ENCODE data around the gene ARHGAP10. TPM values are rescaled to one million over a fixed set of nuclear protein-coding genes. Genes with fewer than 3 reads are reported as not detected.
A peak's percentile ranks its signal among the peaks of the same experiment; 100 is the strongest.

Gene ARHGAP10
- total RNA-seq, 2 experiments from 2014 or later = 6.5 to 6.6 TPM

GRCh38 chr4:147764337-147764736 lies 32.4 kb downstream of the ARHGAP10 start:
- ATAC-seq (ENCODE audit: low read depth) = no peak
- H3K4me1 Mint-ChIP-seq = peaks cover 9% of the 10 kb centered on the region
- H3K9me3 Mint-ChIP-seq = no peaks in the 10 kb centered on the region
- H3K36me3 Mint-ChIP-seq = no peaks in the 10 kb centered on the region
- no peak for DNase-seq
- H3K27me3 Mint-ChIP-seq = peaks cover 4% of the 10 kb centered on the region
- POLR2A ChIA-PET = interaction anchor here (0.7 kb wide), 1 partner anchor 11 kb away, joined by 3 read pairs; no protein-coding TSS in a partner anchor
- no peak overlapping the region for H3K4me3 Mint-ChIP-seq
- H3K27ac Mint-ChIP-seq = no peak overlapping the region

- no peak overlapping the region for H3K27ac Mint-ChIP-seq
- H3K27me3 Mint-ChIP-seq = peaks cover 4% of the 10 kb centered on the region
- peaks cover 9% of the 10 kb centered on the region for H3K4me1 Mint-ChIP-seq
- ATAC-seq (ENCODE audit: low read depth) (no peak), DNase-seq (no peak)
- POLR2A ChIA-PET = no interaction called here
- no peak overlapping the region for H3K4me3 Mint-ChIP-seq
- H3K9me3 Mint-ChIP-seq = no peaks in the 10 kb centered on the region
- no peaks in the 10 kb centered on the region for H3K36me3 Mint-ChIP-seq
These were observed 33.2 kb downstream of the ARHGAP10 start for GRCh38 chr4:147765121-147765529.

- Mint-ChIP-seq H3K27ac (no peak overlapping the region), H3K9me3 (no peaks in the 10 kb centered on the region), H3K4me1 (peaks cover 4% of the 10 kb centered on the region), H3K4me3 (no peak overlapping the region), H3K36me3 (no peaks in the 10 kb centered on the region), H3K27me3 (no peaks in the 10 kb centered on the region)
- ATAC-seq (ENCODE audit: low read depth) (no peak), DNase-seq (no peak)
- POLR2A ChIA-PET = no interaction called here
These were observed 36.2 kb downstream of the ARHGAP10 start for GRCh38 chr4:147768113-147768512.

DNA sequence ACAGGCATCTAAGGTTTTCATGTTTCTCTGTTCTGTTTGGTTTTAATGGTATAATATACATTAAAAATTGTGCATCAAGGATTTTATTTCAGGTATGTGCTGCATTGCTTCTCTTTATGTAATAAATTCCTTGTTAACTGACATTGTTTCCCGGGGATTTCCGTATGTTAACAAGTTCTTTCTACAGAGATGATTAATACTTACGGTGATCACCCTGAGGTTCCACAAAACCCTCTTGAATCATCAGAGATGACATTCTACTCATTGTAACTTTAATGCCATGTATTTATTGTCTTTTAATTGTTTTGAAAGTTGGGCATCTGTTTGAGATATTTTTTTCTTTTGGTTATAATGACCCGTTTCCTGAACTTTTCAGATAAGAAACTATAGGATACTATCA lies 37.5 kb downstream of the ARHGAP10 start:
- POLR2A ChIA-PET = no interaction called here
- H3K9me3 Mint-ChIP-seq = no peaks in the 10 kb centered on the region

DNA sequence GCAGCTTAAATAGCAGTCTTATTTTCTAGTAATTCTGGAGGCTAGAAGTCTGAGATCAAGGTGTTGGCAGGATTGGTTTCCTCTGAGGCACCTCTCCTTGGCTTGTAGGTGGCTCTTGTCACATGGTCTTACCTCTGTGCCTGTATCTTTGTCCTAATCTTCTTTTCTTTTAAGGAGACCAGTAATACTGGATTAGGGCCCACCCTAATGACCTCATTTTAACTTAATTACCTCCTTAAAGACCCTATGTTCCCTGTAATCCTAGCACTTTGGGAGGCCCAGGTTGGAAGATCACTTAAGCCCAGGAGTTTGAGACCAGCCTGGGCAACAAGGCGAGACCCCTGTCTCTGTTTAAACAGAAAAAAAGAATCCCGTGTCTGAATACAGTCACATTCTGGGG lies 38.9 kb downstream of the ARHGAP10 start:
- H3K27ac Mint-ChIP-seq = no peak overlapping the region
- peaks cover 2% of the 10 kb centered on the region for H3K4me1 Mint-ChIP-seq
- POLR2A ChIA-PET = no interaction called here
- DNase-seq (no peak), ATAC-seq (ENCODE audit: low read depth) (no peak)
- no peaks in the 10 kb centered on the region for H3K9me3 Mint-ChIP-seq
- H3K36me3 Mint-ChIP-seq = no peaks in the 10 kb centered on the region
- H3K27me3 Mint-ChIP-seq = no peaks in the 10 kb centered on the region
- H3K4me3 Mint-ChIP-seq = no peak overlapping the region

More for the DNA sequence above, 37.5 kb downstream of the ARHGAP10 start:
- no peak overlapping the region for H3K4me3 Mint-ChIP-seq
- H3K27ac Mint-ChIP-seq = no peak overlapping the region
- no peaks in the 10 kb centered on the region for H3K36me3 Mint-ChIP-seq
- peaks cover 2% of the 10 kb centered on the region for H3K4me1 Mint-ChIP-seq
- no peaks in the 10 kb centered on the region for H3K27me3 Mint-ChIP-seq
- DNase-seq = no peak
- ATAC-seq (ENCODE audit: low read depth) = no peak

- DNase-seq (no peak), ATAC-seq (ENCODE audit: low read depth) (no peak)
- POLR2A ChIA-PET = no interaction called here
- no peak overlapping the region for H3K27ac Mint-ChIP-seq
- H3K4me1 Mint-ChIP-seq = peaks cover 2% of the 10 kb centered on the region
- H3K9me3 Mint-ChIP-seq = no peaks in the 10 kb centered on the region
- no peaks in the 10 kb centered on the region for H3K36me3 Mint-ChIP-seq
- H3K4me3 Mint-ChIP-seq = no peak overlapping the region
- H3K27me3 Mint-ChIP-seq = no peaks in the 10 kb centered on the region
These were observed 40.2 kb downstream of the ARHGAP10 start for GRCh38 chr4:147772056-147772455.

GRCh38 chr4:147772459-147772969 lies 40.6 kb downstream of the ARHGAP10 start:
- POLR2A ChIA-PET = no interaction called here

DNA sequence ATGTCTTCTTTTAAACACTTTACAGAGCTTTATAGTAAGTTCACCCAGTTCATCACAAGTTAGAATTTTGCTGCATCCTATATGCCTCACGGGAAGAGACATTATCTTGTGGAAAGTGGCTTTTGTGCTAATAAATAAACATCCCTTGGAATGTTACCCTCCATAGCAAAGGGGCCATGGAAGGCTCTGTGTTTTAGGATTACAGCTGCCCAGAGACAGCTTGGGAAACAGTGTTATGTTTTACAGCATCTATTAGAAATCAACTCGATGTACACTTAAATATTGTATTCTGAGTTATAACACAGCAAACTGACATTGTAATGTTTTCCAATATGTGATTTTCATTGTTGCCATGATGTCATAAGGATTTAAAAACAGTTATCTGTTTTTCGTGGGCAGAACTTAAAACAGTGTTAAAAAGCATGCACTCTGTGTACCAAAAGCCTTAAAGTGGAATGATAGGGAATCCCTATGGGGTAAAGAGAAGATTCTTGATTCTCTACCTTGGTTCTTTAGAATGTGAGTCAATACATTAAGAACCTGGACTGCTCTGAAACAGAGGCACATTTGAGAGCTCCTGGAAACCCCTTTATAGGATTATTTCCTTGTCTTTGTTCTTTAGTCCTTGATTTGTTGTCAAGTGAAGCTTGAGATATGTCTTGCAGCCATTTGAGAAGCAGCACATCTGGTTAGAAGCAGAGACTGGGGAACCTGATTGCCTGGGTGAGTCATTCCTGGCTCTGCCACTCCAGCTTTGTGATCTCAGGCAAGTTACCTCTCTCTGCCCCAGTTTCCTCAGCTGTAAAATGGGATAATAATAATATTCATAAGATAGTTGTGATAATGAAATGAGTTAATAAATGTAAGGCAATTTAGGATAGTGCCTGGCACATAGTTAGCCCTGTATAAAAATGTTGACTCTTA lies 41.6 kb downstream of the ARHGAP10 start:
- Mint-ChIP-seq H3K36me3 (no peaks in the 10 kb centered on the region), H3K9me3 (no peaks in the 10 kb centered on the region), H3K27me3 (no peaks in the 10 kb centered on the region), H3K27ac (no peak overlapping the region), H3K4me1 (no peaks in the 10 kb centered on the region), H3K4me3 (no peak overlapping the region)
- POLR2A ChIA-PET = no interaction called here
- DNase-seq (no peak), ATAC-seq (ENCODE audit: low read depth) (no peak)

More at GRCh38 chr4:147772459-147772969, 40.6 kb downstream of the ARHGAP10 start:
- Mint-ChIP-seq H3K27me3 (no peaks in the 10 kb centered on the region), H3K4me1 (peaks cover 2% of the 10 kb centered on the region), H3K36me3 (no peaks in the 10 kb centered on the region), H3K4me3 (no peak overlapping the region), H3K27ac (no peak overlapping the region), H3K9me3 (no peaks in the 10 kb centered on the region)
- ATAC-seq (ENCODE audit: low read depth) (no peak), DNase-seq (no peak)

DNA sequence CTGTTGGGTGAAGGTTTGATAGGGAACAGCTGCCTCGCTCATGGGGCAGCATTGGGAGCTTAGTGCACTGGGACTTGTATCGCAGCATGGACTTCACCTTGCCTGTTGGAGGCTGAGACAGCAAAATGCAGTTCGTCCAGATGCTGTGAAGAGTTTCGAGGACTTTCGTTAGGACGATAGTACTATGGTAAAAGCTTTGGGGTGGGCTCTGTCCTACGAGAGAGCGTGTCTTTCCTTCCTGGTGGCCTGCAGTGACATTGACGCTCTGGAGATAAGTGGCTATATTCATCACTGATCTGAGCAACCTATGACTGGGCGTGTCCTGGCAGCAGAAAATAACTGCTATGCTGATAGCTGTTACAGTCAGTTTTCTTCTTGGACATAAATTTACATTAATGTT lies 44.8 kb downstream of the ARHGAP10 start:
- POLR2A ChIA-PET = no interaction called here
- H3K9me3 Mint-ChIP-seq = no peaks in the 10 kb centered on the region
- no peaks in the 10 kb centered on the region for H3K27me3 Mint-ChIP-seq
- DNase-seq (no peak), ATAC-seq (ENCODE audit: low read depth) (no peak)
- H3K27ac Mint-ChIP-seq = no peak overlapping the region
- no peaks in the 10 kb centered on the region for H3K36me3 Mint-ChIP-seq
- peaks cover 4% of the 10 kb centered on the region for H3K4me1 Mint-ChIP-seq
- no peak overlapping the region for H3K4me3 Mint-ChIP-seq

- H3K27ac Mint-ChIP-seq = no peak overlapping the region
- no peak for ATAC-seq (ENCODE audit: low read depth)
- no peaks in the 10 kb centered on the region for H3K27me3 Mint-ChIP-seq
- DNase-seq = no peak
- H3K36me3 Mint-ChIP-seq = no peaks in the 10 kb centered on the region
- peaks cover 7% of the 10 kb centered on the region for H3K4me1 Mint-ChIP-seq
- H3K9me3 Mint-ChIP-seq = no peaks in the 10 kb centered on the region
- no peak overlapping the region for H3K4me3 Mint-ChIP-seq
- POLR2A ChIA-PET = no interaction called here
These were observed 45.7 kb downstream of the ARHGAP10 start for GRCh38 chr4:147777456-147778091.

DNA sequence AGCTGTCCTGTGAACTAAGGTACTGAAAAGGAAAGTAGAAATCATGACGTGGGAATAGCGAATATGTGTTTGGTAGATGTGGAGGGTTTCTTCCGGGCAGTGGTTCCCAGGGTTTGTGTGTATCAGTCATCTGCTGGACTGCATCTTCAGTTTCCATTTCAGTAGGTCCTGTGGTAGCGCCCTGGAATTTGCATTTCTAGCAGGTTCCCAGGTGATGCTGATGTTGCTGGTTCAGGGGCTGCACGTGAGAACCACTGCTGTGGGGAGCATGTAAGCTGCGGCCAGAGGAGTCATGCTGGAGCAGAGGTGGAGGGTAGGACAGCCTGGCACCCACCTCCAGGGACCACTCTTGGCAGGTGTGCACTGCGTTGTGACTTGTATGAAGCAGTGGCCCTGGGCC lies 47.1 kb downstream of the ARHGAP10 start:
- Mint-ChIP-seq H3K27me3 (no peaks in the 10 kb centered on the region), H3K27ac (no peak overlapping the region), H3K4me1 (peaks cover 7% of the 10 kb centered on the region), H3K9me3 (no peaks in the 10 kb centered on the region), H3K36me3 (no peaks in the 10 kb centered on the region), H3K4me3 (no peak overlapping the region)
- no peak for DNase-seq
- POLR2A ChIA-PET = interaction anchor here (0.6 kb wide), 1 partner anchor 39 kb away, joined by 6 read pairs; no protein-coding TSS in a partner anchor
- ATAC-seq (ENCODE audit: low read depth) = no peak

DNA sequence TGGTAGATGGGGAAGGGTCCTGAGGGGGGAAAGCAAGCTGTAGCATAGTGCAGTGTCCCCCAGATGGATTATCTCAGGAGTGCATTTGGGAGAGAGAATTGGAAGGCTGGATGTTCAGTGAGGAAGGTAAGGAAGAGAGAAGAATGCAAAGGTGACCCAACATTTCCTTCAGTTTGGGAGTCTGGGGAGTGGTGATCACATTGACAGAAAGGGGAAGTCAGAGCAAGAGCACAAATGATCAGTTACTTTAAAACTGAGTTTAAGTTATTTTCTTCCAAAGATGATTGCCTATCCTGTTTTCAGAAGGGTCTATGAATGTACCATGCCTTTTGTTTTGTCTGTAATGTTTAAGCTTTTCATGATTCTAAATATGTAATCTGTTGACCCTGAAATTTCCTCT lies 47.6 kb downstream of the ARHGAP10 start:
- H3K4me3 Mint-ChIP-seq = no peak overlapping the region
- no peak overlapping the region for H3K27ac Mint-ChIP-seq
- POLR2A ChIA-PET = interaction anchor here (0.6 kb wide), 1 partner anchor 39 kb away, joined by 6 read pairs; no protein-coding TSS in a partner anchor

DNA sequence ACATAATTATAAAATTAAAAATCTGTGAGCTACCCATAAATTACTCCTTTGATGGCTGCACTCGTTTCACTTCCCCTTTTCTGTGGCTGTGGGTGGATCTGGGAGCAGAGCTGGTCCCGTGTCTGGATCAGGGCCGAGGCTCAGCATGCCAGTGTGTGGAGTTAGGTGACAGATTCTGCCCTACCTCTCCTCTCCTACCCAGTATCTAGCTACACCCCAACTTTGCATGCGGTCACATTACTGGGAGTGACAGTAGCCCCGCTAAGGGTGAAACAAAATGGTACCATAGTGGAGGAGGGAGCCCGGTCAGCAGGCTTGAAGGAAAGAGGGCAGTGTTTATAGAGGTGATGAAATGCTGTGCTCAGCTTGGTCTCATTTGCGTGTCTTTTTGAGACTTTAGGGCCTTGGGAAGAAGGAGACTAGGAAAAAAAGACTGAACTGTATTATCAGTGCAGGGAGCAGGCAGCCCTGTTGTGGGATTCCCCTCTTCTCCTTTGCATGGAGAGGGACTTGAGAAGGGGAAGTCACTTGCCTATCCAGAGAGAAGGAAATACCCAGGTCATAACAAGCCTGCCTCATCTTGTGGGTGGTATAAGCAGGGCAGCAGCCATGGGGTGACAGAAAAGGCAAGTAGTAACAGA lies 48.4 kb downstream of the ARHGAP10 start:
- ATAC-seq (ENCODE audit: low read depth) (no peak), DNase-seq (no peak)
- H3K4me3 Mint-ChIP-seq = no peak overlapping the region
- no peaks in the 10 kb centered on the region for H3K36me3 Mint-ChIP-seq
- H3K9me3 Mint-ChIP-seq = no peaks in the 10 kb centered on the region
- H3K4me1 Mint-ChIP-seq = peaks cover 8% of the 10 kb centered on the region
- H3K27me3 Mint-ChIP-seq = no peaks in the 10 kb centered on the region
- POLR2A ChIA-PET = no interaction called here
- peak overlapping the region; percentile 1 for H3K27ac Mint-ChIP-seq

More for the DNA sequence above, 47.6 kb downstream of the ARHGAP10 start:
- H3K9me3 Mint-ChIP-seq = no peaks in the 10 kb centered on the region
- ATAC-seq (ENCODE audit: low read depth) (no peak), DNase-seq (no peak)
- no peaks in the 10 kb centered on the region for H3K27me3 Mint-ChIP-seq
- no peaks in the 10 kb centered on the region for H3K36me3 Mint-ChIP-seq
- H3K4me1 Mint-ChIP-seq = peaks cover 7% of the 10 kb centered on the region

All from activated naive CD8-positive, alpha-beta T cell treated with anti-CD3 and anti-CD28 coated beads, Interleukin-2, amount 10 ng/mL, durations not matched to agents 7 days and 5 days (primary cell).